ENCODE measurements around the gene NLN. TPM values are rescaled to one million over a fixed set of nuclear protein-coding genes. Genes with fewer than 3 reads are reported as not detected.

Gene NLN
- total and polyA plus RNA-seq, 2 donors (not counting 1 experiment from before 2014, with no cell fraction given): 1.7 to 6.8 TPM

GRCh38 chr5:65813174-65813573 lies 91.2 kb downstream of the NLN start:
- Histone ChIP-seq H4K20me1 (ENCODE audit: control insufficient read depth, insufficient read depth, low read length, poor library complexity, severe bottlenecking) (no peaks in the 10 kb centered on the region), H3K9ac (ENCODE audit: low read length) (no peak overlapping the region), H3K4me1 (ENCODE audit: control insufficient read depth in 2 of 2, insufficient read depth in 2 of 2, low read length in 2 of 2) (no peaks in the 10 kb centered on the region), H3K79me2 (ENCODE audit: control insufficient read depth, insufficient read depth, low read length) (no peaks in the 10 kb centered on the region), H3K4me2 (replicated peaks; ENCODE audit: low read depth, low read length, poor library complexity, severe bottlenecking) (no peak overlapping the region), H3K27ac (ENCODE audit: low read length in 2 of 2) (no peak overlapping the region), H3K27me3 (replicated peaks in 1 of 4; ENCODE audit: control extremely low read depth in 1 of 4, control insufficient read depth in 3 of 4, insufficient read depth in 4 of 4, low read length in 3 of 4) (no peaks in the 10 kb centered on the region), H3K36me3 (replicated peaks in 1 of 2; ENCODE audit: control extremely low read depth in 1 of 2, control insufficient read depth in 1 of 2, extremely low read depth in 1 of 2, insufficient read depth in 2 of 2, low read length in 1 of 2) (no peaks in the 10 kb centered on the region), H3K9me3 (ENCODE audit: control extremely low read depth in 1 of 3, control insufficient read depth in 2 of 3, insufficient read depth in 1 of 3, low read length in 2 of 3) (no peaks in the 10 kb centered on the region), H2AFZ (ENCODE audit: insufficient read depth, low read depth, low read length, poor library complexity, severe bottlenecking) (no peak overlapping the region), H3K4me3 (ENCODE audit: control extremely low read depth in 1 of 5, extremely low read depth in 1 of 5, insufficient read depth in 1 of 5, low read depth in 2 of 5, low read length in 4 of 5) (no peak overlapping the region)
- Mint-ChIP-seq H3K9me3 (ENCODE audit: insufficient read depth) (no peaks in the 10 kb centered on the region), H3K27me3 (no peaks in the 10 kb centered on the region), H3K4me3 (no peak overlapping the region), H3K4me1 (peaks cover 3% of the 10 kb centered on the region), H3K27ac (no peak overlapping the region)
- no peak for TF ChIP-seq EZH2 (IDR thresholded peaks at IDR 0.05; ENCODE audit: borderline replicate concordance, insufficient read depth, low read depth, low read length, poor library complexity, severe bottlenecking)
- no peak for TF ChIP-seq CTCF (IDR thresholded peaks at IDR 0.05)
- ATAC-seq (ENCODE audit: low read depth): no peak
- POLR2A ChIA-PET: no interaction called here
- DNase-seq: no peak
- intact Hi-C loops (cut with micrococcal nuclease): no loop called here
- CTCF ChIA-PET: no interaction called here

GRCh38 chr5:65815161-65815560 lies 93.2 kb downstream of the NLN start:
- H3K4me3 ChIP-seq (ENCODE audit: control extremely low read depth in 1 of 5, extremely low read depth in 1 of 5, insufficient read depth in 1 of 5, low read depth in 2 of 5, low read length in 4 of 5): no peak overlapping the region
- H3K4me2 ChIP-seq (replicated peaks; ENCODE audit: low read depth, low read length, poor library complexity, severe bottlenecking): no peak overlapping the region
- H2AFZ ChIP-seq (ENCODE audit: insufficient read depth, low read depth, low read length, poor library complexity, severe bottlenecking): no peak overlapping the region
- H3K79me2 ChIP-seq (ENCODE audit: control insufficient read depth, insufficient read depth, low read length): no peaks in the 10 kb centered on the region
- ChIA-PET CTCF (no interaction called here), POLR2A (no interaction called here)
- no peaks in the 10 kb centered on the region for H3K9me3 Mint-ChIP-seq (ENCODE audit: insufficient read depth)
- H3K27me3 ChIP-seq (replicated peaks in 1 of 4; ENCODE audit: control extremely low read depth in 1 of 4, control insufficient read depth in 3 of 4, insufficient read depth in 4 of 4, low read length in 3 of 4): no peaks in the 10 kb centered on the region
- H3K4me3 Mint-ChIP-seq: no peak overlapping the region
- H3K27ac Mint-ChIP-seq: no peak overlapping the region
- no peak for ATAC-seq (ENCODE audit: low read depth)
- H3K36me3 ChIP-seq (replicated peaks in 1 of 2; ENCODE audit: control extremely low read depth in 1 of 2, control insufficient read depth in 1 of 2, extremely low read depth in 1 of 2, insufficient read depth in 2 of 2, low read length in 1 of 2): no peaks in the 10 kb centered on the region
- 100% methylated on average over 1 of the region's 1 CpG for WGBS (ENCODE audit: insufficient coverage)
- H3K4me1 Mint-ChIP-seq: peaks cover 8% of the 10 kb centered on the region
- no peaks in the 10 kb centered on the region for H3K27me3 Mint-ChIP-seq
- no peak overlapping the region for H3K9ac ChIP-seq (ENCODE audit: low read length)
- peaks cover 4 to 8% of the 10 kb centered on the region in 2 donors for H3K4me1 ChIP-seq (ENCODE audit: control insufficient read depth in 2 of 2, insufficient read depth in 2 of 2, low read length in 2 of 2)
- DNase-seq: no peak
- H4K20me1 ChIP-seq (ENCODE audit: control insufficient read depth, insufficient read depth, low read length, poor library complexity, severe bottlenecking): no peaks in the 10 kb centered on the region
- no peaks in the 10 kb centered on the region for H3K9me3 ChIP-seq (ENCODE audit: control extremely low read depth in 1 of 3, control insufficient read depth in 2 of 3, insufficient read depth in 1 of 3, low read length in 2 of 3)
- intact Hi-C loops (cut with micrococcal nuclease): no loop called here
- H3K27ac ChIP-seq (ENCODE audit: low read length in 2 of 2): no peak overlapping the region
- TF ChIP-seq CTCF (IDR thresholded peaks at IDR 0.05): no peak
- TF ChIP-seq EZH2 (IDR thresholded peaks at IDR 0.05; ENCODE audit: borderline replicate concordance, insufficient read depth, low read depth, low read length, poor library complexity, severe bottlenecking): no peak

Data from B cell (primary cell).